GM21381 (cell line): ENCODE results near the gene TRPC6.
A peak's percentile ranks its signal among the peaks of the same experiment; 100 is the strongest.
"Not testable (repeated sequence)": the region's sequence is repeated elsewhere in the genome, so short reads cannot be mapped to it uniquely, and the experiment has no call there.

Source experiments
- ATAC-seq: cut with Tn5 transposase; IDR thresholded peaks from one replicate; pipeline ENCODE4 v1.9.1; 2021; ENCODE audit warnings: mild to moderate bottlenecking, moderate library complexity; ENCODE audit not compliant: unreplicated experiment

Gene TRPC6

DNA sequence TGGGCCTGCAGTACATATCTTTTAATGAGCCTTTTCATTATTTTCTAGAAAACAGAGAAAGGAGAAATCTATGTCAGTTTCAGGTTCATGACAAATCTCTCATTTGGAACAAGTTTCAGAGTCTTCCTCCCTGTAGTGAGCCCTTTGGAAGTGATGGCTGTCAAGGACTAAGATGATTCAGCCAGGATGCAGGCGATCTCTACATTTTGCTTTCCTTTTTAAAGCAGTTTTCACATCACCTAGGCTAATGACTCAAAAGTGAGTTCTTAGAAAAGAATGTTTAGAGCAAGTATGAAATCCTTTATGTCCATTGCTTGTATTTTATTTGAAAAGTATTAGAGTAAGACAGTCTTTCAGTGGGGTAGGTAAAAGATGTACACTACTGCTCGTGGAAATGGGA, 130.1 kb downstream of the TRPC6 start:
- ATAC-seq: no peak

DNA sequence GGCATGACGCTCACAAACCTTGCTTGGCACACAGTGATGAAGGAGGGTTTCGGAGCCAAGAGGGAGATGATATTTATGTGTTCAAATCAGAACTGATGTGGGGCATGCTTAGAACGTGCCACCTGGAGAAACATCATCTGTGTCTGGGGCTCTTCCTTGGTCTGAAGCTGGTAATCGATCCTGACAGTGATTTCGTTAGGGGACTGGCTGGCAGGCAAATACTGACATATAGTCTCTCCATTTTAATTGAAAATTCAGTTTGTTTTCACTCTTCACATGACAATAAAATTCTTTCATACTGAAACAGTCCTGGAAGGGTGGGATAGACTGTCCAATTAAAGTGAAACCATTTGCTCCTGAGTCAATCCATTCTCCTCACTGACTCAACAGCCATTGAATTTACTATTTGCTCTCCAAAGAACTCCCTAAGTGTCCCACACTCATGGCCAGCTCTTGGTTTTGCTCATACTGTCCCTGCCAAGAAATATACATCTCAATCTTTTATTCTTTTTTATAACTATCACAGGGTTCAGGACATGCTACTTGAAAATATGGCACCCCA, 134.8 kb downstream of the TRPC6 start:
- no peak for ATAC-seq

- ATAC-seq: no peak
Measured at GRCh38 chr11:101446726-101447125, 137.1 kb downstream of the TRPC6 start.

DNA sequence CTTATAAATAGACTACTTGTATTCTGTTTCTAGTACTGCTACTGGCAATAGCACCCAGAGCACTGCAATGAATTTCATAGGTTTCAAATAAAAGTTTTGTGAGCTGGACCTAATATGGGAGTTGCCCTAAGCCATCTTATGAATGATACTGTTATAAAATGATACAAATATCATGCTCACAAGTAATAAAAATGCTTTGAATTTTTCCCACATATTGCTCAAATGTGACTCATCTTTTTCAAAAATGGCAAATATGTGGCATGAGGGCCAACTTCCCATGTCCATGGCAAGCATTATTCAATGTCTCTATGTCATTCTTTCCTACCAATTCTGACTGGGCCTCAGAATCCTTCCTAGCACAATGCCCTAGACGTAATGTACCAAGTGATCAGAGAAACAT, 137.6 kb downstream of the TRPC6 start:
- no peak for ATAC-seq

GRCh38 chr11:101445761-101446160, 138.0 kb downstream of the TRPC6 start:
- ATAC-seq: no peak

GRCh38 chr11:101444851-101445250, 139.0 kb downstream of the TRPC6 start:
- ATAC-seq: no peak

DNA sequence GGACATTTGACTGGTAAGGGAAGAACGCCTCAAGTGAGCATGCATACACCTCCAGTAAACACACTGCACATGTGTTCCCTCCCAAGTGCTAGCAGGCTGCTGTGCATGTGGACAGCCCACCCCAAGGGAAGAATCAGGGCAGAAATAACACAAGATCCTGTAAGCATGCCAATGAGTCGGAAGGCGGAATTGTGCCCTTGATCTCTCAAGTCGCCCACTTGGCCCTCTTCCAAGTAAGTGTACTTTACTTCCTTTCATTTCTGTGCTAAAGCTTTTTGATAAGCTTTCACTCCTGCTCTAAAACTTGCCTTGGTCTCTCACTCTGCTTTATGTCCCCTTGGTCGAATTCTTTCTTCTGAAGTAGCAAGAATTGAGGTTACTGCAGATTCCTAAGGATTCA, 139.6 kb downstream of the TRPC6 start:
- ATAC-seq: no peak

GRCh38 chr11:101442936-101443521, 140.8 kb downstream of the TRPC6 start:
- ATAC-seq: no peak

DNA sequence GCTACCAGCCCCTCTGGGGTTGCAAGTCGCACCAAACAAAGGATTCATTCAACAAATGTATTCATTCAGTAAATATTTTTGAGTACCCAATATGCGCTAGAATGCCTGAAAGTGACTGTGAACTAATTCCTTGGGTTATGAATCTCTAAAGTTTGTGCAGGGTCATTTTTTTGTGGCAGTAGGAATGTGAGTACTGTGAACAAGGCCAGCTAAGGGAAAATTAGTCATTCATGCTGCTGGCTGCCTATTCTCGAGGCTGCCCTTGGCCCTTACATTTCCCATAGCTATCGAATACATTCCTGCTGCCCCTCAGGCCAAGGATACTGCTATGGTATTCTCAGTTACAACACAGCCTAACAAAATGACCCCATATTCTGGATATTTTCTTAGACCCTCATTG, 141.6 kb downstream of the TRPC6 start:
- no peak for ATAC-seq

GRCh38 chr11:101441747-101442146, 142.1 kb downstream of the TRPC6 start:
- no peak for ATAC-seq

GRCh38 chr11:101439488-101439887, 144.3 kb downstream of the TRPC6 start:
- ATAC-seq: no peak

DNA sequence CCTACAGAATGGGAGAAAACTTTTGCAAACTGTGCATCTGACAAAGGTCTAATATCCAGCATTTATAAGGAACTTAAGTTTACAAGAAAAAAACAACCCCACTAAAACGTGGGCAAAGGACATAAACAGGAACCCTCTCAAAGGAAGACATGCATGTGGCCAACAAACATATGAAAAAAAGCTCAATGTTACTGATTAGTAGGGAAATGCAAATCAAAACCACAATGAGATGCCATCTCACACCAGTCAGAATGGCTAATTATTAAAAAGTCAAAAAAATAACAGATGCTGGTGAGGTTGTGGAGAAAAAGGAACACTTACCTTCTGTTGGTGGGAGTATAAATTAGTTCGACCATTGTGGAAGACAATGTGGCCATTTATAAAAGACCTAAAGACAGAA, 145.1 kb downstream of the TRPC6 start:
- not testable (repeated sequence) for ATAC-seq

- no peak for ATAC-seq
Measured at GRCh38 chr11:101438126-101438525, 145.7 kb downstream of the TRPC6 start.

DNA sequence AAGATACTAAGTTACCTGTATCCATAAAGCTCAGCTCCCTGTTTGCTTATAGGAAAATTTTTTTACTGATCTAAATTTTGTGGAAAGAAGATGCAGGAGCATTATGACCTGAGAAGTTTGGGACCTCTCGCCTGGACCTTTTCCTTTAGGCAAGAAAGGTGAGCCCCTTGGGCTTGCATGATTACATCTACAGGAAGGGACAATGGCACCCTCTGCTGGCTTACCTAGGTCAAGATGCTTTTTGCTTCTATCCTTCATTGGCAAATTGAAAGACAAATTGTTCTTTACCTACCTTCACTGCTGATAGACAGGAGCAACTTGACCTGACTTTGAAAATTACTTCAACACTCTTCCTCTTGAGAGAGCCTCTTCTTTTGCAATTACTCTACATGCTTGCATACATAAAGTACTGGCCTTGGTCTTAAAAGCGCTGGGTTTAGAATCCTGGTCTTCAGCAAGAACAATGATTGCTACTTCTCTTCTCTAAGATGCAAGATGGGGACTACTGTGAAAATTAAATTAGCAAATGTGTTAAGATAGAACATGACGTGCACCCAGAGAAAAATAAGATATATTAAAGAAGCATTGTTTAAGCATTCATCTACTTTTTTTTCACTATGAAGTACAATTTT, 147.2 kb downstream of the TRPC6 start:
- peak; percentile 51 for ATAC-seq

GRCh38 chr11:101435408-101435973, 148.3 kb downstream of the TRPC6 start:
- ATAC-seq: no peak

DNA sequence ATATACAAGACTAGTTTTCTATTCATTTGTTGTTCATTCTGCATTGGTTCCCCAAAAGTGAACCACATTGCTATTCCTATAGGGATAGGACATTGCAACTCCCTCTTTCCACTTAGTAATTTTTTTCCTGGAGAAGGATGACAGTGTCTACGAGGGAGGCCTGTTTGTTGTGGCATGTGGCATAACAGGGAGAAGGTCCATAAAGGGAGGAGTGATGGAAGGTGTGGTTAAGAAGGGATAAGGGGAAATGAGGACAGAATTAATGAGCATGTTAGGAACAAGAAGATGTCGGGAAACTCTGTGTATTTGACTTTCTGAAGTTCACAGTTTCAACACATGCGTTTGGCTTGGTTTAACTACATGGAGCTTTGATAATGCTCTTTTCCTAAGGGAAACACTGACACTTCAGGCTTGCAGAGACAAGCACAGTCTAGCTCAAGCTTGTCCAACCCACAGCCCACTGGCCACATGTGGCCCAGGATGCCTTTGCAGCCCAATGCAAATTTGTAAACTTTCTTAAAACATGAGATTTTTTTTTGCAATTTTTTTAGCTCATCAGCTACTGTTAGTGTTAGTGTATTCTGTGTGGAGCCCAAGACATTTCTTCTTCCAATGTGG, 149.7 kb downstream of the TRPC6 start:
- no peak for ATAC-seq

DNA sequence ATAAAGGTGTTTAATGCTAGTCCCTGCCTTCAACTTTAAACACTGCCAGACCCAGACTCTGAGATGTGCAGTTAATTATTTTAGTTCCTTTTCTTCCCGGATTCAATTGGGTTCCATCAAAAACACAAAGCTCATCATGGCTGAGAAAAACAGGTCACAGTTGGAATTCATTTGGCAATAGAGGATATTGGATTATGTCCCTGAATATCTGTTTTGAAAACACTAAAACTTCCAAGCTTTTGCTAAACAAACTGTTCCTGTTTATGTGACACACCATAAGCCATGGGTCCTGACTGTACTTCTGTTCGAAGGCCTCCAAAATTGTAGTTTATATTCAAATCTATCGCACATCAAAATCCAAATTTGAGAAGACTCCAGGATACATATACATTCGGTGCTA, 150.7 kb downstream of the TRPC6 start:
- no peak for ATAC-seq

- ATAC-seq: no peak
Measured at GRCh38 chr11:101429703-101430540, 153.9 kb downstream of the TRPC6 start.

DNA sequence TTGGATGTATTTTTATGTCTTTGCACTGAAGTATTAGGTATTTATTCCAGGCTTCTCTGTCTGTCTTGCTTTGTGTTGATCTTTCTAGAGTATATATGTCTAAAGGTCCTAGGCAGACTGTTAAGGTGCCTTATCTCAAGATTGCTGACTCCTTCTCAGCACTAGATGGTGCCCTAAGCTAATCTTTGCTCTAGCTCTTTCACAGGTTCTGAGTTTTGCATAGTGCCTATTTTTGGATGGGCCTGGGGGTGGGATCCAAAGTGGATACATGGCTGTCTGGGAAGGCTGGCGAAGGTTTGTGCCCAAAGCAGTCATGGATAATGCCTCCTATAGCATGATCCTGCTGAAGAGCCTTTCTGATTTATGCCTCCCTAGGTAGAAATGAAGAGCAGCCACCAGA, 154.9 kb downstream of the TRPC6 start:
- no peak for ATAC-seq

- ATAC-seq: no peak
Measured at GRCh38 chr11:101407324-101407723, 176.5 kb downstream of the TRPC6 start.
